OCI-LY3 (cell line): ENCODE data around the gene MYO15B.

Experiments
- CTCF ChIP-seq: fragments of 200-600, 300-600 bp; sonication (generic); IDR thresholded peaks from 2 replicates; pipeline ENCODE4 v1.5.1; 2014; ENCODE audit warnings: antibody characterized with exemption, low read length, low read depth
- EZH2phosphoT487 ChIP-seq: fragments of 200-600 bp; shearing (Covaris generic); IDR thresholded peaks from 2 replicates; pipeline ENCODE4 v1.6.1; 2018; ENCODE audit warnings: antibody characterized with exemption, mixed run types, low read depth

GRCh38 chr17:75643643-75644017 lies 56.0 kb downstream of the MYO15B start:
- no peak for TF ChIP-seq CTCF
- no peak for TF ChIP-seq EZH2phosphoT487
